ENCODE measurements around the gene MAP4K4. TPM values are rescaled to one million over a fixed set of nuclear protein-coding genes. Genes with fewer than 3 reads are reported as not detected.

MAP4K4 gene
- total RNA-seq, 3 donors from 2014 or later = 26.4 to 54.6 (median 34.2) TPM

DNA sequence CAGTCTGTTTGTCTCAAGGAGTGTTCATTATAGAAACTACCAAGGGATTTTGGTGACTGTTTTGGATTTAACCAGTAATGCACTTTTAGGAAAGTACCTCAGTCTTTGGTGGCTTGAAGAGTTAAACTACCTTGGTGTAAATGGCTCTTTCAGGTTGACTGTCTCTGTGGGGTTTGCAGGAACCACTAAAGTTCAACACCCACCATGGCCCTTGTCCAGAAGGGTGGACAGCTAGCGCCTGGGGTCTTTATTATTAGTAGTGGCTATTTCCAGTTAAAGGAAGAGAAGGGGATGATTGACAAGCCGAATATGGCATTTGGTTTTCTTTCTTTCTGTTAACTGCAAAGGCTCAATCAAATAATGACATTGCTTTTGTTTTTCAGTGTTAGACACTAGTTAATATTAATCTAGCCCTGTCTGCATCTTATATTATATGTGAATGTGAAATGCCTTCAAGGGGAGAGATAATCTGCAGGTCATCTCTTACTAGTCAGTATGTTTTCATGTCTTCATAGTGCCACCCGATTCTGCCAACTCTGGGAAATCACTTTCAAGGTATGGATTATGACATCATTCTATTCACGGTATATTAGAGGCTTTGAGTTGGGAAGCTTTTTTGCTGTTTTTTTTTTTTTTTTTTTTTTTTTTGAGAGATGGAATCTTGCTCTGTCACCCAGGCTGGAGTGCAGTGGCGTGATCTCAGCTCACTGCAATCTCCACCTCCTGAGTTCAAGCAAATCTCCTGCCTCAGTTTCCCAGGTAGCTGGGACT, 56.4 kb downstream of the MAP4K4 start:
- ATAC-seq = no peak
- no peak for TF ChIP-seq CTCF (IDR thresholded peaks at IDR 0.05)
- Histone ChIP-seq H3K36me3 (ENCODE audit: low read depth) (no peaks in the 10 kb centered on the region), H3K9me3 (no peaks in the 10 kb centered on the region), H3K4me1 (ENCODE audit: low read depth) (peaks cover 11% of the 10 kb centered on the region), H3K4me3 (no peak overlapping the region)
- intact Hi-C loops (cut with DNase I, micrococcal nuclease) = no loop called here
- no peak for DNase-seq

DNA sequence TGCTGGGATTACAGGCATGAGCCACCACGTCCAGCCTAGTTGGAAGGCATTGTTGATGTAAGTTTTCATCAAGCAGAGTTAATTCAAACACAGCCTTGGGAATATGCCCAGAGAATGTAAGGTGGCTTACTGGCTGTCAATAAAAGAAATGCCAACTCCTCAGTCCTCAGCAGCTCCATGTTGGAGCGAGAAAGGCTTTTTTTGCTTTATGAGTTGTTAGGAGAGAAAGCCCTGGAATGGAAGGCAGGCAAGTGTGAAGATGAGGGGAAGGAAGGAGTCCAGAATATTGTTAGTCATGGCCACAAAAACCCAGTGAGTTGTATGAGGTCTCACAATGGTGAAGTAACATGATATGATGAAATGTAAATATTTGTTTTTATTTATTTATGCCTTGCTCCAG, 57.1 kb downstream of the MAP4K4 start:
- H3K4me3 ChIP-seq = no peak overlapping the region
- no peaks in the 10 kb centered on the region for H3K9me3 ChIP-seq
- intact Hi-C loops (cut with DNase I, micrococcal nuclease) = no loop called here
- no peak for ATAC-seq
- no peaks in the 10 kb centered on the region for H3K36me3 ChIP-seq (ENCODE audit: low read depth)
- TF ChIP-seq CTCF (IDR thresholded peaks at IDR 0.05) = no peak
- H3K4me1 ChIP-seq (ENCODE audit: low read depth) = peaks cover 11% of the 10 kb centered on the region
- DNase-seq = no peak

DNA sequence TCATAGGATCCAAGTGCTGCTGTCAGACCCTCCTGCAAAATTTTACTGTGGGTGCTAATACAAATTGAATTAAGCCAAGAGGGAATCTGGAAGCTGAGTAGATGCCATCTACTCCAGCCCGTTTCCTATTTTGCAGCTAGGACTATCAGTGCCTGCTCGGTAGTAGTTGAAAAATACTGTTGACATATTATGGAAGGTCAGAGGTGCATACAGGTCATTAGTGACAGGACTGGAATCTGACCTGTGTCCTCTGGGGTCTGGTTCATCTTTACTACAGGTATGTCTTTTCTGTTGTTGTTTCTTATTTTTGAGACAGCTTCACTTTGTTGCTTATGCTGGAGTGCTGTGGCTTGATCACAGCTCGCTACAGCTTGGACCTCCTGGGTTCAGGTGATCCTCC, 58.8 kb downstream of the MAP4K4 start:
- no peak for ATAC-seq
- Histone ChIP-seq H3K9me3 (no peaks in the 10 kb centered on the region), H3K4me3 (no peak overlapping the region), H3K36me3 (ENCODE audit: low read depth) (no peaks in the 10 kb centered on the region), H3K4me1 (ENCODE audit: low read depth) (peaks cover 11% of the 10 kb centered on the region)
- intact Hi-C loops (cut with DNase I, micrococcal nuclease) = no loop called here
- DNase-seq = no peak
- TF ChIP-seq CTCF (IDR thresholded peaks at IDR 0.05) = no peak

- no peak overlapping the region for H3K4me3 ChIP-seq
- TF ChIP-seq CTCF (IDR thresholded peaks at IDR 0.05) = no peak
- H3K9me3 ChIP-seq = no peaks in the 10 kb centered on the region
- ATAC-seq = no peak
- no peaks in the 10 kb centered on the region for H3K36me3 ChIP-seq (ENCODE audit: low read depth)
- no peaks in the 10 kb centered on the region for H3K4me1 ChIP-seq (ENCODE audit: low read depth)
- intact Hi-C loops (cut with DNase I, micrococcal nuclease) = no loop called here
- DNase-seq = no peak
These were observed 60.5 kb downstream of the MAP4K4 start for GRCh38 chr2:101758001-101758400.

DNA sequence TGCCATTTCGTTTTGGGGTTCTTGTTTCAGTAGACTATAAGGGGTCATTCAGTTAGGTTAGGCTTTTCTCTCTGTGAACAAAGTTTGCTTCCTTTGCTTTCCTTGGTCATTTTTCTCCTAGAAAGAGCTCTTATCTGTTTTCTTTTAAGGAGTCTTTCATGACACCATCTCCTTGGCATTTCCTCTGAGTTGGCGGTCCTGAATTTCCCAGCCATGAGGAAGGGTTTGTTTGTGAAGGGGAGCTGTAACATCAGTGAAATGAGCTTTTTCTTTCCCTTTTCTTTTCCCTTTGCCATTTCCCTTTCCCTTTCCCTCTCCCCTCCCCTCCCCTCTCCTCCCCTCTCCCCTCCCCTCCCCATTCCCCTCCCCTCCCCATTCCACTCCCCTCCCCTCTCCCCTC, 61.7 kb downstream of the MAP4K4 start:
- intact Hi-C loops (cut with DNase I, micrococcal nuclease) = no loop called here
- no peak for DNase-seq
- ATAC-seq = no peak

More for the DNA sequence above, 61.7 kb downstream of the MAP4K4 start:
- Histone ChIP-seq H3K4me1 (ENCODE audit: low read depth) (no peaks in the 10 kb centered on the region), H3K4me3 (no peak overlapping the region), H3K9me3 (no peaks in the 10 kb centered on the region), H3K36me3 (ENCODE audit: low read depth) (no peaks in the 10 kb centered on the region)
- no peak for TF ChIP-seq CTCF (IDR thresholded peaks at IDR 0.05)

All from mucosa of descending colon (tissue), 3 donors.